Naive thymus-derived CD4-positive, alpha-beta T cell (primary cell): ENCODE results near the gene XYLT1. TPM values are rescaled to one million over a fixed set of nuclear protein-coding genes. Genes with fewer than 3 reads are reported as not detected.
A peak's percentile ranks its signal among the peaks of the same experiment; 100 is the strongest.

Experiments used
- ATAC-seq: fragments of 150-1000 bp; cut with Tn5 transposase; 2 replicates; pipeline ENCODE4 v1.10.0; 2021; ENCODE audit warnings: mild to moderate bottlenecking, moderate library complexity
- CTCF ChIA-PET: fragments of 350-600 bp; sonication (Branson Sonifier 250); formaldehyde crosslinking; loops from one replicate; lab custom pipeline; 2021; ENCODE audit warnings: antibody characterized with exemption; lab: Charles Lee
- POLR2A ChIA-PET: fragments of 350-600 bp; sonication (Branson Sonifier 250); formaldehyde crosslinking; loops from one replicate; lab custom pipeline; 2021; ENCODE audit warnings: antibody characterized with exemption, inconsistent platforms; lab: Charles Lee
- DNase-seq, 9 donors: peaks; one replicate each; pipeline versions ENCODE4 v3.0.0 to v3.0.0-alpha.2; 2020 to 2022; ENCODE audit warnings: mixed read lengths in 1 of 9
- H3K27ac ChIP-seq: one replicate; pipeline ENCODE4 v1.7.0; 2013; ENCODE audit warnings: mild to moderate bottlenecking, low read depth, low read length, moderate library complexity
- H3K27me3 ChIP-seq, 2 donors: one replicate each; pipeline ENCODE4 v1.7.0; 2013; ENCODE audit warnings: low read length in 2 of 2, mild to moderate bottlenecking in 2 of 2, moderate library complexity in 2 of 2; ENCODE audit not compliant: control insufficient read depth in 2 of 2, insufficient read depth in 2 of 2
- H3K36me3 ChIP-seq, 3 experiments: 1 replicate in 2 of 3; 2 replicates in 1 of 3; pipeline ENCODE4 v1.7.0; 2013; ENCODE audit warnings: low read length in 3 of 3, mild to moderate bottlenecking in 3 of 3, moderate library complexity in 1 of 3; ENCODE audit not compliant: insufficient read depth in 3 of 3, control insufficient read depth in 2 of 3
- H3K4me1 ChIP-seq, 2 donors: one replicate each; pipeline ENCODE4 v1.7.0; 2013; ENCODE audit warnings: low read length in 2 of 2, mild to moderate bottlenecking in 2 of 2, moderate library complexity in 1 of 2; ENCODE audit not compliant: control insufficient read depth in 2 of 2, insufficient read depth in 2 of 2
- H3K4me3 ChIP-seq: 2 replicates; pipeline ENCODE4 v1.7.0; 2013; ENCODE audit warnings: mild to moderate bottlenecking, low read length
- H3K9me3 ChIP-seq, 3 experiments: 1 replicate in 2 of 3; 2 replicates in 1 of 3; pipeline ENCODE4 v1.7.0; 2013; ENCODE audit warnings: low read length in 3 of 3; ENCODE audit not compliant: control insufficient read depth in 2 of 3
- H3K27ac Mint-ChIP-seq, 9 donors: one replicate each; pipeline ENCODE4 v1.8.0; 2020 to 2022; ENCODE audit warnings: mixed read lengths in 9 of 9, mild to moderate bottlenecking in 8 of 9, moderate library complexity in 5 of 9, inconsistent platforms in 2 of 9
- H3K27me3 Mint-ChIP-seq, 5 donors: one replicate each; pipeline ENCODE4 v1.8.0; 2021 to 2022; ENCODE audit warnings: mixed read lengths in 5 of 5, mild to moderate bottlenecking in 1 of 5
- H3K36me3 Mint-ChIP-seq, 5 donors: one replicate each; pipeline ENCODE4 v1.8.0; 2020 to 2022; ENCODE audit warnings: mixed read lengths in 5 of 5, mild to moderate bottlenecking in 3 of 5, inconsistent platforms in 1 of 5
- H3K4me1 Mint-ChIP-seq, 7 donors: one replicate each; pipeline ENCODE4 v1.8.0; 2020 to 2022; ENCODE audit warnings: mixed read lengths in 7 of 7, mild to moderate bottlenecking in 3 of 7, inconsistent platforms in 1 of 7
- H3K4me3 Mint-ChIP-seq, 10 donors: one replicate each; pipeline ENCODE4 v1.8.0; 2020 to 2022; ENCODE audit warnings: mild to moderate bottlenecking in 10 of 10, mixed read lengths in 10 of 10, moderate library complexity in 6 of 10, inconsistent platforms in 2 of 10
- H3K9me3 Mint-ChIP-seq, 11 donors: one replicate each; pipeline ENCODE4 v1.8.0; 2020 to 2022; ENCODE audit warnings: mixed read lengths in 11 of 11, mild to moderate bottlenecking in 4 of 11, inconsistent platforms in 1 of 11, moderate library complexity in 1 of 11
- intact Hi-C, 2 donors: fragments of 100-400 bp; cut with micrococcal nuclease; formaldehyde crosslinking; loops; one replicate each; pipeline ENCODE4 v1.15.1; 2023
- polyA plus RNA-seq, 2 donors: library from polyadenylated mRNA; unstranded; fragments of 300-500 nt; fragmentation: Illumina TruSeq; gene quantifications; one replicate each; pipeline ENCODE4 v1.2.3, GENCODE V29; 2021
- total RNA-seq, 6 experiments: library from RNA in 5 of 6; stranded (reverse) in 5 of 6; gene quantifications; 1 replicate in 5 of 6; 2 replicates in 1 of 6; pipeline ENCODE4 v1.2.3 and lab custom pipeline; 2021 to 2026

Gene XYLT1
- total and polyA plus RNA-seq, 7 experiments from 2014 or later = 1.9 to 50.4 (median 37.9) TPM

DNA sequence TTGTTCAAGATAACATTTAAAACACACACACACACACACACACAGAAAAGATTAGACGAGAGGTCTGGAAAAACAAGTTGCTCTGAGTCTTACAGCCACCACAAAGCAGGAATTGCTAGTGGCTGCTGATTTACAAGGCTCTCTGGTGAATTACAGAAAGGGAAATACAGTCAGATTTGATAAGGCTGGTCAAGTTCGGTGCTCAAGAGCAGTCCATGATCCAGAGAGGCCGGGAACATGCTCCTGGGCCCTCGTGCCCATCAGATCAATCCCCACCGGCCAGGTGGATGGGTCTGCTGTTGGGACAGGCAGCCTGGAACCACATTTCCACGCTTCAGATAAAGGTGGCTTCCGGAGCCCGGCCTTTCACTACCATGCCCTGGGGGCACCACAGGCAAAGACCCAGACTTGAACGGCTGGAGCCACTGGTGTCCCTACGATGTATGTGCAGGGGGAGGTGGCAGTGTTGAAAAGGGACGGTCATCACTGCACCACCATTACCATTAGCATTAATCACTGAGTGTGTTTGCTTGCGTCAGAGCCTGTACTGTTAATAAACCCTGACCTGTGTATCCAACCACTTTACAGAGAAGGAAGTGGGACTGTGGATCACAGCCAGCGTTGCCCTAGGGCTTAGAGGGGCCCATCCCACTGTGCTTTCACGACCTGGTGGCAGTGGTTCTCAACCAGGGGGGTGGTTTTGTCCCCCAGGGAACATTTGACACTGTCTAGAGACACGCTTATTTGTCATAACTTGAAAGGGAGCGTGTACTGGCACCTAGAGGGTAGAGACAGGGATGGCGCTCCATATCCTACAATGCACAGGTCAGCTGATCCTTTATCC lies 95.1 kb downstream of the XYLT1 start:
- no peaks in the 10 kb centered on the region for H3K9me3 ChIP-seq
- CTCF ChIA-PET = no interaction called here
- peaks cover 0 to 24% (median 0%) of the 10 kb centered on the region in 5 donors for H3K36me3 Mint-ChIP-seq
- H3K4me3 Mint-ChIP-seq = peak overlapping the region in 4 of 10 donors; percentile 16 to 62 (median 31)
- POLR2A ChIA-PET = interaction anchor here (0.5 kb wide), 1 partner anchor 27 kb away, joined by 5 read pairs; no protein-coding TSS in a partner anchor
- H3K36me3 ChIP-seq = no peaks in the 10 kb centered on the region
- peak overlapping the region in 7 of 9 donors; percentile 36 to 81 (median 51) for H3K27ac Mint-ChIP-seq
- no peaks in the 10 kb centered on the region for H3K27me3 ChIP-seq
- intact Hi-C loops = loop anchor here in 1 of 2 donors (2.0 to 10.0 kb wide), 2 partner anchors 31 to 511 kb away; no protein-coding TSS in a partner anchor
- no peaks in the 10 kb centered on the region for H3K27me3 Mint-ChIP-seq
- ATAC-seq (peak; percentile 74), DNase-seq (no peak)
- H3K4me1 ChIP-seq = peaks cover 32 to 57% of the 10 kb centered on the region in 2 donors
- peaks cover 43 to 89% (median 84%) of the 10 kb centered on the region in 7 donors for H3K4me1 Mint-ChIP-seq
- no peak overlapping the region for H3K27ac ChIP-seq
- H3K9me3 Mint-ChIP-seq = peaks cover 0 to 4% (median 0%) of the 10 kb centered on the region in 11 donors
- no peak overlapping the region for H3K4me3 ChIP-seq

DNA sequence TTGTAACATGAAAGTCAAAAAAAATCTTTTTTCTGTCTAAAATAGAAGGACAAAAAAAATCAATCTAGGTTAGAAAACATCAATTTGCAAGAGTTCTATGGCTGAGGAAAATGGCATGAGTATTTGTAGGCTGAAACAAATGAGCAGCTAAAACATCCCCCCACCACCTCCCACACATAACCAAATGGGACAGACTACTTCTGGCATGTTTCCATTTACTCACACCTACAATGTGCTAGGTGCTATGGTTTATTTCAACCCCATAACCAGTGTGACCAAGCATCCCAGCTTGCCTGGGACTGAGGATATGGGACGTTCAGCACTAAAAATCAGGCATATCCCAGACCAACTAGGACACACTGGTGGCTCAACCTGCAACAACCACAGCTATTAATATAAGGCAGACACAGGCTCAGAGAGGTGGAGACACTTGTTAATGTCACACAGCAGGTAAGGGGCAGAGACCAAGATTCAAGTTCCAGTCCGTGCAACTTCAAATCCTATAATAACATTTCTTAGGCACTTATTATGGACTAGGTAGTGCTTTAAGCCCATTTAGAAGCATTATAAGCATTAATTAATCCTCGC lies 96.0 kb downstream of the XYLT1 start:
- ChIA-PET CTCF (no interaction called here), POLR2A (interaction anchor here (0.8 to 1.5 kb wide), 3 partner anchors 9 to 55 kb away, joined by 3 to 4 read pairs (median 3); no protein-coding TSS in a partner anchor)
- Mint-ChIP-seq H3K4me1 (peaks cover 46 to 93% (median 89%) of the 10 kb centered on the region in 7 donors), H3K27me3 (no peaks in the 10 kb centered on the region), H3K4me3 (peak overlapping the region in 1 of 10 donors; percentile 40), H3K27ac (peak overlapping the region in 6 of 9 donors; percentile 8 to 81 (median 58)), H3K9me3 (peaks cover 0 to 4% (median 0%) of the 10 kb centered on the region in 11 donors), H3K36me3 (peaks cover 0 to 23% (median 0%) of the 10 kb centered on the region in 5 donors)
- DNase-seq (peak in 1 of 9 donors; percentile 34), ATAC-seq (no peak)
- Histone ChIP-seq H3K9me3 (no peaks in the 10 kb centered on the region), H3K4me1 (peaks cover 41 to 67% of the 10 kb centered on the region in 2 donors), H3K27ac (no peak overlapping the region), H3K4me3 (no peak overlapping the region), H3K27me3 (no peaks in the 10 kb centered on the region), H3K36me3 (no peaks in the 10 kb centered on the region)
- intact Hi-C loops = loop anchor here in 1 of 2 donors (2.0 to 10.0 kb wide), 3 partner anchors 30 to 510 kb away; no protein-coding TSS in a partner anchor

DNA sequence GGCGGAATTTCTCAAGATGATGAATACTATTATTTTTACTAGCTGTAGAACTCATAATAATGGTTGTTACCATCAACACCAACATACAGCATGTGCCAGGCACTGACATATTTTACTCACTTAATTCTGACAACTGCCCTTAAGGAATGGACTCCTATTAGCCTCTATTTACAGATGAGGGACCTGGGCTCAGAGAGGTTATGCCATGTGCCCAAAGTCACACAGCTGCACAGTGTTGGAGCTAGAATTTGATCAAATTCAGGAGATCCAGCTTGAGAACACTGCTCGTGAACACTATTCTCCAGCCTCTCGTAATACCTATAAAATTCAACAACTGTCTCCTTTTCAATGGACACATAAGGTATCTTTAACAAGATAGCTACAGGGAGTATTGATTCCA lies 97.2 kb downstream of the XYLT1 start:
- DNase-seq (no peak), ATAC-seq (no peak)
- H3K36me3 Mint-ChIP-seq = peaks cover 0 to 25% (median 0%) of the 10 kb centered on the region in 5 donors
- H3K27me3 ChIP-seq = no peaks in the 10 kb centered on the region
- H3K27ac Mint-ChIP-seq = peak overlapping the region in 6 of 9 donors; percentile 6 to 81 (median 60)
- H3K27ac ChIP-seq = no peak overlapping the region
- peaks cover 0 to 9% (median 0%) of the 10 kb centered on the region in 11 donors for H3K9me3 Mint-ChIP-seq
- CTCF ChIA-PET = interaction anchor here (0.8 kb wide), 1 partner anchor 27 kb away, joined by 3 read pairs; no protein-coding TSS in a partner anchor
- H3K36me3 ChIP-seq = no peaks in the 10 kb centered on the region
- POLR2A ChIA-PET = interaction anchor here (0.8 to 1.5 kb wide), 4 partner anchors 9 to 128 kb away, joined by 3 read pairs; no protein-coding TSS in a partner anchor
- intact Hi-C loops = loop anchor here in 1 of 2 donors (5.0 to 10.0 kb wide), 2 partner anchors 96 to 509 kb away; no protein-coding TSS in a partner anchor
- H3K4me1 Mint-ChIP-seq = peaks cover 43 to 93% (median 89%) of the 10 kb centered on the region in 7 donors
- H3K27me3 Mint-ChIP-seq = no peaks in the 10 kb centered on the region
- no peaks in the 10 kb centered on the region for H3K9me3 ChIP-seq
- peaks cover 50 to 67% of the 10 kb centered on the region in 2 donors for H3K4me1 ChIP-seq
- peak overlapping the region in 1 of 10 donors; percentile 6 for H3K4me3 Mint-ChIP-seq
- H3K4me3 ChIP-seq = no peak overlapping the region

DNA sequence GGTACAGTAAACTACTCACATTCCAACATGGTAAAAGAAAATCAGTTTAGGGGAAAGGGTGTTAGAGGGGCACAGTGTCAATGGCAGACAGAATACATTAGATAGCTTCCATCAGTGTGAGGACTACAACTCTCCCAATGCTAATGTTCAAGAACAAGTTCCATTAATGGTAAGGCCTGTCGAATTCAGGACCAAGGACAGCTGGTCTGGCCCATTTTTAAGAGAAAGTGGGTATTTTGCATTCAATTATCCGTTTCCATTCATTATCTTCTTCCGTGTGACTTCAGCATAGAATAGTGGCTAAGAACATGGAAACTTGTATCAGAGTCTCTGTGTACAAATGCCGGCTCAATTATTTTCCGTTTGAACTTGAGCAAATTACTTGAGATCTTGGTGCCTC lies 98.4 kb downstream of the XYLT1 start:
- H3K9me3 ChIP-seq = no peaks in the 10 kb centered on the region

DNA sequence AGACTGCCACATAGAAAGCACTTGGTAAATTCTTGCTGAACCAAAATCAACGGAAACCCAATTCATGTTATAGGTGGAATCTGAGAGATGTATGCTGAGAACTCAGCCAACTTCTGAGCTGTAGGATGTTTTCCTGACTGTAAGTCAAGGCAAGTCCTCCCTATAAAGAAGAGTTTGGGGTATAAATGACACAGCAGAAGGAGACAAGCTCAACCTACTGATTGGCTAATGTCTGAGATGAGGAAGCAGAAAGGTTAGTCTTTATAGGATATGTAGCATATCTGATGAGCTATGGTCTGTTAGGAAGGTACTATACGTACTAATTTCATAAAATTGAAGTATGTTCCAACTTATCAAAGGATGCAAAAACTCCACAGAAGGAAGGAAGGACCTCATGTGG lies 99.5 kb downstream of the XYLT1 start:
- Mint-ChIP-seq H3K36me3 (peaks cover 0 to 33% (median 0%) of the 10 kb centered on the region in 5 donors), H3K4me3 (peak overlapping the region; percentile 6 to 93 (median 52)), H3K27me3 (no peaks in the 10 kb centered on the region), H3K9me3 (peaks cover 0 to 9% (median 0%) of the 10 kb centered on the region in 11 donors), H3K27ac (peak overlapping the region; percentile 96 to 100 (median 99)), H3K4me1 (peaks cover 55 to 98% (median 91%) of the 10 kb centered on the region in 7 donors)
- intact Hi-C loops = loop anchor here in 1 of 2 donors (1.0 to 10.0 kb wide), 4 partner anchors 13 to 506 kb away; no protein-coding TSS in a partner anchor
- DNase-seq (no peak), ATAC-seq (no peak)
- ChIA-PET CTCF (interaction anchor here (0.6 to 2.3 kb wide), 7 partner anchors 19 to 177 kb away, joined by 3 to 8 read pairs (median 4); no protein-coding TSS in a partner anchor), POLR2A (interaction anchor here (0.8 to 5.0 kb wide), 11 partner anchors 7 to 78 kb away, joined by 3 to 57 read pairs (median 3); no protein-coding TSS in a partner anchor)
- Histone ChIP-seq H3K36me3 (no peaks in the 10 kb centered on the region), H3K9me3 (no peaks in the 10 kb centered on the region), H3K4me1 (peaks cover 72 to 79% of the 10 kb centered on the region in 2 donors), H3K27me3 (no peaks in the 10 kb centered on the region), H3K4me3 (peak overlapping the region; percentile 6), H3K27ac (peak overlapping the region; percentile 70)

More for the DNA sequence above, 98.4 kb downstream of the XYLT1 start:
- DNase-seq = no peak
- peaks cover 0 to 24% (median 0%) of the 10 kb centered on the region in 5 donors for H3K36me3 Mint-ChIP-seq
- H3K36me3 ChIP-seq = no peaks in the 10 kb centered on the region
- intact Hi-C loops = loop anchor here in 1 of 2 donors (5.0 to 10.0 kb wide), 2 partner anchors 95 to 508 kb away; no protein-coding TSS in a partner anchor
- H3K27ac ChIP-seq = no peak overlapping the region
- peak overlapping the region in 5 of 10 donors; percentile 6 to 27 (median 21) for H3K4me3 Mint-ChIP-seq
- H3K27me3 Mint-ChIP-seq = no peaks in the 10 kb centered on the region
- no peak overlapping the region for H3K4me3 ChIP-seq
- no peaks in the 10 kb centered on the region for H3K27me3 ChIP-seq
- H3K9me3 Mint-ChIP-seq = peaks cover 0 to 9% (median 0%) of the 10 kb centered on the region in 11 donors
- H3K4me1 Mint-ChIP-seq = peaks cover 48 to 93% (median 88%) of the 10 kb centered on the region in 7 donors
- ATAC-seq = no peak
- CTCF ChIA-PET = interaction anchor here (0.5 to 1.5 kb wide), 4 partner anchors 20 to 159 kb away, joined by 3 to 7 read pairs (median 6); no protein-coding TSS in a partner anchor
- POLR2A ChIA-PET = interaction anchor here (0.5 to 3.5 kb wide), 4 partner anchors 9 to 127 kb away, joined by 3 to 22 read pairs (median 3); no protein-coding TSS in a partner anchor
- peaks cover 61 to 71% of the 10 kb centered on the region in 2 donors for H3K4me1 ChIP-seq
- H3K27ac Mint-ChIP-seq = peak overlapping the region in 8 of 9 donors; percentile 51 to 100 (median 99)
